Fibroblast of the conjunctiva (primary cell): Measurements from ENCODE around the gene CYB5D1.

Source experiments
- DNase-seq: peaks from one replicate; pipeline ENCODE4 v3.0.0-alpha.2; 2010; ENCODE audit warnings: low read depth

Gene CYB5D1

DNA sequence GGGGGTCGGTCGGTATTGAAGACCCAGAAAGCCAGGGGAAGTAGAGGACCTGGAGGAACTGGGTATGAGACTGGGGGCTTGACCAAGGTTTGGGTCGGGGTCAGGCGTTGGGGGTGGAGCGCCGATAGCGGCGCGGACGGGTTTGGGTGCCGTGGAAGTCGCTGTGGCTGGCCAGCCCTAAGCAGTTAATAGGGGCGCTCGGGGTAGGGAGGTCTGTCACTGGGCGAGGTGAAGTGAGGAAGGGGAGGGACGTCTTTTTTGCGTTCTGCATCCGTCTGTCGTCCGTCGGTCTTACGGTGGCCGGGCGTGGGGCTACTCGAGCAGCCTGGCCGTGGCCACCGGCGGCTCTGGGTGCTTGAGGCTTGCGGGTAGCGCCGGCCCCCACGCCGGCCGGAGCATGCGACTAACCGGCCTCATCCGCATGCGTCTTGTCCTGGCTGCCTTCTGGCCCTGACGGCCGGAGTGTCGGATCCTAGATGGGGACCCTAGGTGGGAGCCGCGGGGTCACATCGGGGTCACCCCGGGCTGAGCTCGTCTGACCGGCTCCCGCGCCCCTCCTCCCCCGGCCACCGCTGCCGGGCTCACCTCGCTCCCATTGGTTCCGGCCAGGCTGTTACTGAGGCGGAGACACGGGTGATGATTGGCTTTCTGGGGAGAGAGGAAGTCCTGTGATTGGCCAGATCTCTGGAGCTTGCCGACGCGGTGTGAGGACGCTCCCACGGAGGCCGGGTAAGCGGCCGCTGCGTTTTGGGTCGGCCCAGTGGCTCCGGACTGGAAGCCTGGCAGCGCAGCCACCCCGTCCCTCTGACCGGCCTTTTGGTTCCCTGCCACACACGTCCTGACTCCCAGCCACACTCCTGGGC, 13.3 kb upstream of the CYB5D1 start:
- peak; percentile 88 for DNase-seq

GRCh38 chr17:7845359-7846062, 12.3 kb upstream of the CYB5D1 start:
- DNase-seq: no peak

DNA sequence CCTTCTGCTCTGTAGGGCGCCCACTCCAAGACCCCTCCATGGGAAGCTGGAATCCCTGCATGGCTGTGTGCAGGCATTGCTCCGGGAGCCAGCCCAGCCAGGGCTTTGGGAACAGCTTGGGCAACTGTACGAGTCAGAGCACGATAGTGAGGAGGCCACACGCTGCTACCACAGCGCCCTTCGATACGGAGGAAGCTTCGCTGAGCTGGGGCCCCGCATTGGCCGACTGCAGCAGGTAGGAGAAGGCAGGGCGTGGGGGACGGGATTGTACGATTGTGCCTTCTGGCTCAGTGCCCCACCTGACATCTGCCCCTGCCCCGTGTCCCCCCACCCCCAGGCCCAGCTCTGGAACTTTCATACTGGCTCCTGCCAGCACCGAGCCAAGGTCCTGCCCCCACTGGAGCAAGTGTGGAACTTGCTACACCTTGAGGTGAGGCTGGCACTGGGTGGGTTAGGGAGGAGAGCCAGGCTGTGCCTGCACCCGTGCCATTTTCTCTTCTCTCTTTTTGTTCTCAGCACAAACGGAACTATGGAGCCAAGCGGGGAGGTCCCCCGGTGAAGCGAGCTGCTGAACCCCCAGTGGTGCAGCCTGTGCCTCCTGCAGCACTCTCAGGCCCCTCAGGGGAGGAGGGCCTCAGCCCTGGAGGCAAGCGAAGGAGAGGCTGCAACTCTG, 11.6 kb upstream of the CYB5D1 start:
- DNase-seq: no peak

GRCh38 chr17:7846765-7847661, 10.8 kb upstream of the CYB5D1 start:
- DNase-seq: no peak

DNA sequence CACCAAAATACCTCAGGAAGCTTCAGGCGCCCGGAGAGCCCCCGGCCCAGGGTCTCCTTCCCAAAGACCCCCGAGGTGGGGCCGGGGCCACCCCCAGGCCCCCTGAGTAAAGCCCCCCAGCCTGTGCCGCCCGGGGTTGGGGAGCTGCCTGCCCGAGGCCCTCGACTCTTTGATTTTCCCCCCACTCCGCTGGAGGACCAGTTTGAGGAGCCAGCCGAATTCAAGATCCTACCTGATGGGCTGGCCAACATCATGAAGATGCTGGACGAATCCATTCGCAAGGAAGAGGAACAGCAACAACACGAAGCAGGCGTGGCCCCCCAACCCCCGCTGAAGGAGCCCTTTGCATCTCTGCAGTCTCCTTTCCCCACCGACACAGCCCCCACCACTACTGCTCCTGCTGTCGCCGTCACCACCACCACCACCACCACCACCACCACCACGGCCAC, 9.6 kb upstream of the CYB5D1 start:
- no peak for DNase-seq

- DNase-seq: no peak
Observed at GRCh38 chr17:7848739-7849129, 9.1 kb upstream of the CYB5D1 start.

DNA sequence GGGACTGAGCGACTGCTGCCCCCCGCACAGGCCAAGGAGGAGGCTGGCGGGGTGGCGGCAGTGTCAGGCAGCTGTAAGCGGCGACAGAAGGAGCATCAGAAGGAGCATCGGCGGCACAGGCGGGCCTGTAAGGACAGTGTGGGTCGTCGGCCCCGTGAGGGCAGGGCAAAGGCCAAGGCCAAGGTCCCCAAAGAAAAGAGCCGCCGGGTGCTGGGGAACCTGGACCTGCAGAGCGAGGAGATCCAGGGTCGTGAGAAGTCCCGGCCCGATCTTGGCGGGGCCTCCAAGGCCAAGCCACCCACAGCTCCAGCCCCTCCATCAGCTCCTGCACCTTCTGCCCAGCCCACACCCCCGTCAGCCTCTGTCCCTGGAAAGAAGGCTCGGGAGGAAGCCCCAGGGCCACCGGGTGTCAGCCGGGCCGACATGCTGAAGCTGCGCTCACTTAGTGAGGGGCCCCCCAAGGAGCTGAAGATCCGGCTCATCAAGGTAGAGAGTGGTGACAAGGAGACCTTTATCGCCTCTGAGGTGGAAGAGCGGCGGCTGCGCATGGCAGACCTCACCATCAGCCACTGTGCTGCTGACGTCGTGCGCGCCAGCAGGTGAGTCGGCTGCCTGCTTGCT, 8.6 kb upstream of the CYB5D1 start:
- DNase-seq: no peak

DNA sequence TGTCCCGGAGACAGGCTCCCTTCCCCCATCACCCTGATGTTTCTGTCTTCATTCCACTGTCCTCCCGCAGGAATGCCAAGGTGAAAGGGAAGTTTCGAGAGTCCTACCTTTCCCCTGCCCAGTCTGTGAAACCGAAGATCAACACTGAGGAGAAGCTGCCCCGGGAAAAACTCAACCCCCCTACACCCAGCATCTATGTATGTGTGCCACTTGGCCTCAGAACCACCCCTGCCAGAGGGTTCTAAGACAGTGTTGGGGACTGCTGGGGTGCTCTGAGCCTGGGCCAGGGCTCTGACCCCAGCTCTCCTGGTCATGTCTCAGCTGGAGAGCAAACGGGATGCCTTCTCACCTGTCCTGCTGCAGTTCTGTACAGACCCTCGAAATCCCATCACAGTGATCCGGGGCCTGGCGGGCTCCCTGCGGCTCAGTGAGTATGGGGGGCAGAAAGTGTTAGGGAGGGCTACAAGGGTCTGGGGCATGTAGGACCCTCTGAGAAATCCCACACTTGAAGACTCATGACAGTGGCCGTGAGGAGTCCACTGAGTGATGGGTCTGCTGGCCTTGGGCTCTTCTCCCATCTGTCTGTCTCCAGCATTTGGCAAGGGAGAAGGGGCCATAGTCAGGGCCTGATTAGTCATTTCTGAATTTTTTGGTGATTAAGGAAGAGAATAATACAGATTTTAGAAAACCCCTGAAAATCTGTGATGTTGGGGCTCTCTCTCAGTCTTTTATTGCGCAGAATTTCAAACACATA, 7.9 kb upstream of the CYB5D1 start:
- DNase-seq: no peak

GRCh38 chr17:7850701-7851437, 6.9 kb upstream of the CYB5D1 start:
- no peak for DNase-seq

DNA sequence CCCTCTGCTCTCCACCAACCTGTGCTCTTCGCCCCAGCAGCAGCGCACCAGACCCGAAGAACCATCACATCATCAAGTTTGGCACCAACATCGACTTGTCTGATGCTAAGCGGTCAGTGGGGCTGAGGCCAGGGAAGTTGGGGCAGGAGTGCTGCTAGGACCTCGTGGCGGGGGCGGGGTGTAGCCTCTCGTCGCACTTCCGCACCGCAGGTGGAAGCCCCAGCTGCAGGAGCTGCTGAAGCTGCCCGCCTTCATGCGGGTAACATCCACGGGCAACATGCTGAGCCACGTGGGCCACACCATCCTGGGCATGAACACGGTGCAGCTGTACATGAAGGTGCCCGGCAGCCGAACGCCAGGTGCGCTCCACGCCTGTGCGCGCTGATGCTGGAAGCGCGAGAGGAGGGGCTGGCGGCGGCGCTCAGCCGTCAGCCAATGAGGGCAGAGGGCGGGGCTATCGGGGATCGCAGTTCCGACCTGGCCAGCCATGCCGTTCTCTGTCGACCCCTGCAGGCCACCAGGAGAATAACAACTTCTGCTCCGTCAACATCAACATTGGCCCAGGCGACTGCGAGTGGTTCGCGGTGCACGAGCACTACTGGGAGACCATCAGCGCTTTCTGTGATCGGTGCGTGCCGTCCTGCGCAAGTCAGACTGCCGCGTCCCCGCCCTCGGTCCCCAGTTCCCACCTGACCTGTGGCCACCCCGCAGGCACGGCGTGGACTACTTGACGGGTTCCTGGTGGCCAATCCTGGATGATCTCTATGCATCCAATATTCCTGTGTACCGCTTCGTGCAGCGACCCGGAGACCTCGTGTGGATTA, 6.2 kb upstream of the CYB5D1 start:
- DNase-seq: peak; percentile 84

DNA sequence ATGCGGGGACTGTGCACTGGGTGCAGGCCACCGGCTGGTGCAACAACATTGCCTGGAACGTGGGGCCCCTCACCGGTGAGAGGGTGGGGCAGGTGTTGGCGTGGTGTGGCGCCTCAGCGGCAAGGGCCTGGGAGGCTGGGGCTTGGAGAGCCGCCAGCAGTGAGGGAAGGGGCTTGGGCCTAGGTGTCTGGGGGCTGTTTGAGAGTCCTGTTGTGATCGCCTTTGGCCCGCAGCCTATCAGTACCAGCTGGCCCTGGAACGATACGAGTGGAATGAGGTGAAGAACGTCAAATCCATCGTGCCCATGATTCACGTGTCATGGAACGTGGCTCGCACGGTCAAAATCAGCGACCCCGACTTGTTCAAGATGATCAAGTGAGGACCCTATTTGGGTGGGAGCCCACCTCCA, 5.5 kb upstream of the CYB5D1 start:
- DNase-seq: no peak

DNA sequence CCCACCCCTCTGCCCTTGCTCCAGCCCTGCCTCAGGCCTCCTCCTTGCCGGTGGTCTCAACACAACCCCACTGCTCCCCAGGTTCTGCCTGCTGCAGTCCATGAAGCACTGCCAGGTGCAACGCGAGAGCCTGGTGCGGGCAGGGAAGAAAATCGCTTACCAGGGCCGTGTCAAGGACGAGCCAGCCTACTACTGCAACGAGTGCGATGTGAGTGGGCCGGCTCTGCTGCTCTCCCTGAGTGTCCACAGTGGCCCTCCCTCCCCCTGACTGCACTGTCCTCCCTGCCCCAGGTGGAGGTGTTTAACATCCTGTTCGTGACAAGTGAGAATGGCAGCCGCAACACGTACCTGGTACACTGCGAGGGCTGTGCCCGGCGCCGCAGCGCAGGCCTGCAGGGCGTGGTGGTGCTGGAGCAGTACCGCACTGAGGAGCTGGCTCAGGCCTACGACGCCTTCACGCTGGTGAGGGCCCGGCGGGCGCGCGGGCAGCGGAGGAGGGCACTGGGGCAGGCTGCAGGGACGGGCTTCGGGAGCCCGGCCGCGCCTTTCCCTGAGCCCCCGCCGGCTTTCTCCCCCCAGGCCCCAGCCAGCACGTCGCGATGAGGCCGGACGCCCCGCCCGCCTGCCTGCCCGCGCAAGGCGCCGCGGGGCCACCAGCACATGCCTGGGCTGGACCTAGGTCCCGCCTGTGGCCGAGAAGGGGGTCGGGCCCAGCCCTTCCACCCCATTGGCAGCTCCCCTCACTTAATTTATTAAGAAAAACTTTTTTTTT, 4.7 kb upstream of the CYB5D1 start:
- no peak for DNase-seq

DNA sequence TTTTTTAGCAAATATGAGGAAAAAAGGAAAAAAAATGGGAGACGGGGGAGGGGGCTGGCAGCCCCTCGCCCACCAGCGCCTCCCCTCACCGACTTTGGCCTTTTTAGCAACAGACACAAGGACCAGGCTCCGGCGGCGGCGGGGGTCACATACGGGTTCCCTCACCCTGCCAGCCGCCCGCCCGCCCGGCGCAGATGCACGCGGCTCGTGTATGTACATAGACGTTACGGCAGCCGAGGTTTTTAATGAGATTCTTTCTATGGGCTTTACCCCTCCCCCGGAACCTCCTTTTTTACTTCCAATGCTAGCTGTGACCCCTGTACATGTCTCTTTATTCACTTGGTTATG, 4.1 kb upstream of the CYB5D1 start:
- no peak for DNase-seq

DNA sequence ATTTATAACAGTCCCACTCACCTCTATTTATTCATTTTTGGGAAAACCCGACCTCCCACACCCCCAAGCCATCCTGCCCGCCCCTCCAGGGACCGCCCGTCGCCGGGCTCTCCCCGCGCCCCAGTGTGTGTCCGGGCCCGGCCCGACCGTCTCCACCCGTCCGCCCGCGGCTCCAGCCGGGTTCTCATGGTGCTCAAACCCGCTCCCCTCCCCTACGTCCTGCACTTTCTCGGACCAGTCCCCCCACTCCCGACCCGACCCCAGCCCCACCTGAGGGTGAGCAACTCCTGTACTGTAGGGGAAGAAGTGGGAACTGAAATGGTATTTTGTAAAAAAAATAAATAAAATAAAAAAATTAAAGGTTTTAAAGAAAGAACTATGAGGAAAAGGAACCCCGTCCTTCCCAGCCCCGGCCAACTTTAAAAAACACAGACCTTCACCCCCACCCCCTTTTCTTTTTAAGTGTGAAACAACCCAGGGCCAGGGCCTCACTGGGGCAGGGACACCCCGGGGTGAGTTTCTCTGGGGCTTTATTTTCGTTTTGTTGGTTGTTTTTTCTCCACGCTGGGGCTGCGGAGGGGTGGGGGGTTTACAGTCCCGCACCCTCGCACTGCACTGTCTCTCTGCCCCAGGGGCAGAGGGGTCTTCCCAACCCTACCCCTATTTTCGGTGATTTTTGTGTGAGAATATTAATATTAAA, 3.6 kb upstream of the CYB5D1 start:
- DNase-seq: no peak

DNA sequence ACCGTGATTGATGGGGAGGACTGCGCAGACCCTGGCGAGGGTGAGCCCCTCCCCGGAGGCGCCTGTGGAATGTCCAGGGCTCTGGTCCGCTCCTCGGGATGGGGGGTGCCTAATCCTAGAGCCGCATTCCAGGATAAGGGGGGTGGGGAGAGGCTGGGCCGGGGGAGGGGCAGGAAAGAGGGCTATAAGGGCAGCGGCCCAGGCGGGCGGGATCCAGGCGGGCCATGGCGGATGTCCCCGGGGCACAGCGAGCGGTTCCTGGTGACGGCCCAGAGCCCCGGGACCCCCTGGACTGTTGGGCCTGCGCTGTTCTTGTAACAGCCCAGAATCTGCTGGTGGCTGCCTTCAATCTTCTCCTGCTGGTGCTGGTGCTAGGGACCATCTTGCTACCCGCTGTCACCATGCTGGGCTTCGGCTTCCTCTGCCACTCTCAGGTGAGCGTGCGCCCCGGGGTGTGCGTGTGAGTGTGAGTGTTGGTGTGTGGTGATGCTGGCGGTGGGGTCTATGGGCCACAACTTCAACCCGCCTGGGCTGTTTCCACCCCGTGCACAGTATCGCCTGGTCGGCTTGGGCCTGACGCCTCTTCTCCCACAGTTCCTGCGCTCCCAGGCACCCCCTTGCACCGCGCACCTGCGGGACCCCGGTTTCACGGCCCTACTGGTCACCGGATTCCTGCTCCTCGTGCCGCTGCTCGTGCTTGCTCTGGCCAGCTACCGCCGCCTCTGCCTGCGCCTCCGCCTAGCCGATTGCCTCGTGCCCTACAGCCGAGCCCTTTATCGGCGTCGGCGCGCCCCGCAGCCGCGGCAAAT, 2.7 kb upstream of the CYB5D1 start, which contains the start of gene TMEM88:
TMEM88 (plus strand) TSS at position 216 of the 809 bp plus-strand sequence; CDS start at position 225, 9 bp downstream.
- DNase-seq: no peak

DNA sequence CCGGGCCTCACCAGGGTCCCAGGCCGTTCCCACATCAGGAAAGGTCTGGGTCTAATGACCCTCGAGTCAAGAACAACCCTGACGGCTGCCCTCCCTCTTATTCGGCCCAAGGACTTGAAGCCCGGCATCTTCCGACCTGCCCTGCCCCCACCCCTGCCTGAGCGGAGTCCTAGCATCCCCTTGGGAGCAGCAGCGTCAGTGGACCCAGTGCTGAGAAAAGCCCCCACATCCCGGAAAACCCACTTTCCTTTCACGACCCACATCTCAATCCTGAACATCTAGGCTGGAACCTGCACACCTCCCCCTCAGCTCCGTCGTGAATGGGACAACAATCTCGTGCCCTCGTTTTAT, 2.2 kb upstream of the CYB5D1 start:
- no peak for DNase-seq
